OCI-LY3 (cell line): Measurements from ENCODE around the gene PATJ.

ENCODE experiments used
- H2AFZ ChIP-seq: fragments of 200-600, 300-600 bp; shearing (Covaris generic); 2 replicates; pipeline ENCODE4 v1.6.0; 2014; ENCODE audit warnings: antibody characterized with exemption, low read depth, low read length
- H3K27ac ChIP-seq: fragments of 200-600, 300-600 bp; sonication (generic); 2 replicates; pipeline ENCODE4 v1.5.1; 2014; ENCODE audit warnings: mild to moderate bottlenecking, low read length, moderate library complexity, mixed read lengths
- H3K27me3 ChIP-seq: fragments of 200-600, 300-600 bp; sonication (generic); 2 replicates; pipeline ENCODE4 v1.6.1; 2014; ENCODE audit warnings: low read depth, low read length, mixed read lengths
- H3K36me3 ChIP-seq: fragments of 200-600, 300-600 bp; sonication (generic); replicated peaks from 2 replicates; pipeline ENCODE3; 2014; ENCODE audit warnings: low read depth, low read length, mixed read lengths
- H3K4me1 ChIP-seq: fragments of 300-600, 200-600 bp; sonication (generic); 2 replicates; pipeline ENCODE4 v1.6.1; 2014; ENCODE audit warnings: low read length, mixed read lengths
- H3K4me2 ChIP-seq: fragments of 200-600, 300-600 bp; sonication (generic); 2 replicates; pipeline ENCODE4 v1.6.1; 2014; ENCODE audit warnings: low read length, mixed read lengths
- H3K4me3 ChIP-seq: fragments of 300-600, 200-600 bp; sonication (generic); 2 replicates; pipeline ENCODE4 v1.5.1; 2014; ENCODE audit warnings: antibody characterized with exemption, mild to moderate bottlenecking, low read length, moderate library complexity
- H3K79me2 ChIP-seq: fragments of 300-600, 200-600 bp; shearing (Covaris generic); 2 replicates; pipeline ENCODE4 v1.6.1; 2014; ENCODE audit warnings: mild to moderate bottlenecking, low read length, mixed read lengths
- H3K9ac ChIP-seq: fragments of 300-600, 200-600 bp; shearing (Covaris generic); 2 replicates; pipeline ENCODE4 v1.6.0; 2014; ENCODE audit warnings: mild to moderate bottlenecking, low read length, moderate library complexity
- H3K9me3 ChIP-seq: fragments of 200-600, 300-600 bp; shearing (Covaris generic); 2 replicates; pipeline ENCODE4 v1.6.1; 2014; ENCODE audit warnings: low read length, mixed read lengths; ENCODE audit not compliant: insufficient read depth
- H4K20me1 ChIP-seq: fragments of 200-600, 300-600 bp; sonication (generic); 2 replicates; pipeline ENCODE4 v1.6.1; 2016; ENCODE audit warnings: low read length, mixed read lengths; ENCODE audit not compliant: insufficient read depth
- CTCF ChIP-seq: fragments of 200-600, 300-600 bp; sonication (generic); IDR thresholded peaks from 2 replicates; pipeline ENCODE4 v1.5.1; 2014; ENCODE audit warnings: antibody characterized with exemption, low read length, low read depth
- EZH2phosphoT487 ChIP-seq: fragments of 200-600 bp; shearing (Covaris generic); IDR thresholded peaks from 2 replicates; pipeline ENCODE4 v1.6.1; 2018; ENCODE audit warnings: antibody characterized with exemption, mixed run types, low read depth

The PATJ gene

GRCh38 chr1:62140666-62141065 is 398.4 kb downstream of the PATJ start:
- Histone ChIP-seq H4K20me1 (no peaks in the 10 kb centered on the region), H3K9ac (no peak overlapping the region), H3K9me3 (no peaks in the 10 kb centered on the region), H3K79me2 (no peaks in the 10 kb centered on the region), H3K27ac (no peak overlapping the region), H3K4me2 (no peak overlapping the region), H3K27me3 (no peaks in the 10 kb centered on the region), H2AFZ (no peak overlapping the region), H3K4me1 (no peaks in the 10 kb centered on the region), H3K36me3 (no peaks in the 10 kb centered on the region), H3K4me3 (no peak overlapping the region)
- TF ChIP-seq EZH2phosphoT487 (no peak), CTCF (no peak)

- Histone ChIP-seq H3K79me2 (no peaks in the 10 kb centered on the region), H3K9me3 (no peaks in the 10 kb centered on the region), H3K4me2 (no peak overlapping the region), H3K4me1 (no peaks in the 10 kb centered on the region), H3K4me3 (no peak overlapping the region), H3K9ac (no peak overlapping the region), H3K27me3 (no peaks in the 10 kb centered on the region), H2AFZ (no peak overlapping the region), H3K36me3 (no peaks in the 10 kb centered on the region), H3K27ac (no peak overlapping the region), H4K20me1 (no peaks in the 10 kb centered on the region)
- TF ChIP-seq CTCF: no peak
- TF ChIP-seq EZH2phosphoT487: no peak
These were observed 400.2 kb downstream of the PATJ start for GRCh38 chr1:62142496-62142895.

GRCh38 chr1:62144238-62144831 is 402.1 kb downstream of the PATJ start:
- H3K27me3 ChIP-seq: no peaks in the 10 kb centered on the region

GRCh38 chr1:62159940-62160348 is 417.7 kb downstream of the PATJ start:
- Histone ChIP-seq H3K4me3 (peak overlapping the region; percentile 43), H3K36me3 (no peaks in the 10 kb centered on the region), H3K27me3 (peaks cover 6% of the 10 kb centered on the region; the same call in 1 of the 2 replicates), H3K4me2 (peak overlapping the region; percentile 64), H3K4me1 (peaks cover 16% of the 10 kb centered on the region), H4K20me1 (no peaks in the 10 kb centered on the region), H3K27ac (no peak overlapping the region), H2AFZ (no peak overlapping the region), H3K9ac (no peak overlapping the region), H3K79me2 (no peaks in the 10 kb centered on the region), H3K9me3 (no peaks in the 10 kb centered on the region)
- TF ChIP-seq CTCF: no peak
- no peak for TF ChIP-seq EZH2phosphoT487

More at GRCh38 chr1:62144238-62144831, 402.1 kb downstream of the PATJ start:
- Histone ChIP-seq H3K79me2 (no peaks in the 10 kb centered on the region), H3K9ac (no peak overlapping the region), H3K27ac (no peak overlapping the region), H3K4me3 (no peak overlapping the region), H3K9me3 (no peaks in the 10 kb centered on the region), H4K20me1 (no peaks in the 10 kb centered on the region), H3K4me1 (no peaks in the 10 kb centered on the region), H3K36me3 (no peaks in the 10 kb centered on the region), H3K4me2 (no peak overlapping the region), H2AFZ (no peak overlapping the region)
- TF ChIP-seq CTCF (peak; percentile 59), EZH2phosphoT487 (no peak)
